Measurements from ENCODE around the gene CGREF1.
"Not testable (repeated sequence)": the region's sequence is repeated elsewhere in the genome, so short reads cannot be mapped to it uniquely, and the experiment has no call there.

The CGREF1 gene

GRCh38 chr2:27078267-27079194, 40.4 kb downstream of the CGREF1 start, which contains the start of gene EMILIN1:
EMILIN1 (plus strand) TSS chr2:27078615; CDS start chr2:27079066, 451 bp downstream.
- in situ Hi-C loops (cut with MboI; ENCODE audit: low sequenced_read_pairs): no loop called here

GRCh38 chr2:27077231-27077630, 41.7 kb downstream of the CGREF1 start:
- in situ Hi-C loops (cut with MboI; ENCODE audit: low sequenced_read_pairs): no loop called here

GRCh38 chr2:27076323-27076722, 42.6 kb downstream of the CGREF1 start:
- in situ Hi-C loops (cut with MboI; ENCODE audit: low sequenced_read_pairs): no loop called here

- in situ Hi-C loops (cut with MboI; ENCODE audit: low sequenced_read_pairs): not testable (repeated sequence)
Observed at GRCh38 chr2:27075566-27075871, 43.4 kb downstream of the CGREF1 start.

GRCh38 chr2:27074738-27075565, 44.0 kb downstream of the CGREF1 start:
- in situ Hi-C loops (cut with MboI; ENCODE audit: low sequenced_read_pairs): no loop called here

GRCh38 chr2:27073782-27074181, 45.1 kb downstream of the CGREF1 start:
- in situ Hi-C loops (cut with MboI; ENCODE audit: low sequenced_read_pairs): no loop called here

- in situ Hi-C loops (cut with MboI; ENCODE audit: low sequenced_read_pairs): no loop called here
Observed at GRCh38 chr2:27072920-27073319, 46.0 kb downstream of the CGREF1 start.

- in situ Hi-C loops (cut with MboI; ENCODE audit: low sequenced_read_pairs): no loop called here
Observed at GRCh38 chr2:27071990-27072830, 46.7 kb downstream of the CGREF1 start.

- in situ Hi-C loops (cut with MboI; ENCODE audit: low sequenced_read_pairs): no loop called here
Observed at GRCh38 chr2:27071277-27071989, 47.5 kb downstream of the CGREF1 start, which contains the start of gene OST4. OST4 (minus strand) TSS chr2:27071654.

GRCh38 chr2:27070653-27071276, 48.2 kb downstream of the CGREF1 start:
- in situ Hi-C loops (cut with MboI; ENCODE audit: low sequenced_read_pairs): no loop called here

GRCh38 chr2:27069961-27070618, 48.8 kb downstream of the CGREF1 start:
- in situ Hi-C loops (cut with MboI; ENCODE audit: low sequenced_read_pairs): no loop called here

- in situ Hi-C loops (cut with MboI; ENCODE audit: low sequenced_read_pairs): no loop called here
Observed at GRCh38 chr2:27069436-27069835, 49.5 kb downstream of the CGREF1 start.

- in situ Hi-C loops (cut with MboI; ENCODE audit: low sequenced_read_pairs): no loop called here
Observed at GRCh38 chr2:27067385-27067784, 51.5 kb downstream of the CGREF1 start.

- in situ Hi-C loops (cut with MboI; ENCODE audit: low sequenced_read_pairs): no loop called here
Observed at GRCh38 chr2:27065128-27065527, 53.8 kb downstream of the CGREF1 start.

- in situ Hi-C loops (cut with MboI; ENCODE audit: low sequenced_read_pairs): no loop called here
Observed at GRCh38 chr2:27060323-27060722, 58.6 kb downstream of the CGREF1 start.

GRCh38 chr2:27059141-27059820, 59.6 kb downstream of the CGREF1 start:
- in situ Hi-C loops (cut with MboI; ENCODE audit: low sequenced_read_pairs): no loop called here

- in situ Hi-C loops (cut with MboI; ENCODE audit: low sequenced_read_pairs): no loop called here
Observed at GRCh38 chr2:27058210-27058609, 60.7 kb downstream of the CGREF1 start.

- in situ Hi-C loops (cut with MboI; ENCODE audit: low sequenced_read_pairs): no loop called here
Observed at GRCh38 chr2:27057184-27057583, 61.7 kb downstream of the CGREF1 start.

- in situ Hi-C loops (cut with MboI; ENCODE audit: low sequenced_read_pairs): no loop called here
Observed at GRCh38 chr2:27054721-27055120, 64.2 kb downstream of the CGREF1 start.
